LNCAP (cell line): ENCODE results near the gene AIP.

Source experiments
- CTCF ChIP-seq: fragments of 450-650 bp; IDR thresholded peaks from 2 replicates; pipeline ENCODE4 v1.5.1; 2017; ENCODE audit warnings: mild to moderate bottlenecking

Gene AIP

GRCh38 chr11:67482827-67483798 lies at the start of gene AIP:
Gene AIP, plus strand, starts transcription at chr11:67483026. Its CDS starts 133 bp downstream, at chr11:67483159.
- no peak for TF ChIP-seq CTCF

GRCh38 chr11:67433536-67434394 lies 49.1 kb upstream of the AIP start:
- TF ChIP-seq CTCF, result no peak

GRCh38 chr11:67434395-67434881 lies 48.4 kb upstream of the AIP start:
- no peak for TF ChIP-seq CTCF

GRCh38 chr11:67435031-67435726 lies 47.6 kb upstream of the AIP start:
- TF ChIP-seq CTCF, result no peak

GRCh38 chr11:67435727-67436458 lies 46.9 kb upstream of the AIP start:
- no peak for TF ChIP-seq CTCF

- TF ChIP-seq CTCF, result no peak
Measured at GRCh38 chr11:67436459-67437081, 46.3 kb upstream of the AIP start.
